HEK293 (cell line): ENCODE data around the gene KRT14.
"Not testable (repeated sequence)": the region's sequence is repeated elsewhere in the genome, so short reads cannot be mapped to it uniquely, and the experiment has no call there.

Experiments used
- CTCF ChIA-PET: fragments of 350-600 bp; formaldehyde crosslinking; extraction: SDS; loops from one replicate; lab custom pipeline; 2021; ENCODE audit warnings: antibody characterized with exemption; lab: Yijun Ruan, JAX
- POLR2A ChIA-PET: fragments of 300-600 bp; formaldehyde crosslinking; extraction: SDS; loops from one replicate; lab custom pipeline; 2020; ENCODE audit warnings: antibody characterized with exemption, inconsistent platforms; lab: Yijun Ruan, JAX
- H3K27ac ChIP-seq: fragments of 200-500 bp; sonication (Bioruptor generic); 2 replicates; pipeline ENCODE4 v1.5.1; 2014; ENCODE audit warnings: low read depth, low read length, control low read depth, inconsistent platforms; ENCODE audit errors: extremely low read depth
- H3K36me3 ChIP-seq, 2 experiments: fragments of 200-500 bp in 1 of 2; sonication (Bioruptor generic) in 1 of 2; 1 replicate in 1 of 2; 2 replicates in 1 of 2; pipeline ENCODE4 v1.5.1; 2014 to 2017; ENCODE audit warnings: inconsistent platforms in 2 of 2, low read length in 2 of 2; ENCODE audit not compliant: control insufficient read depth in 2 of 2, insufficient read depth in 1 of 2
- H3K4me1 ChIP-seq: fragments of 200-500 bp; sonication (Bioruptor generic); 2 replicates; pipeline ENCODE4 v1.5.1; 2014; ENCODE audit warnings: mild to moderate bottlenecking, low read length, inconsistent platforms; ENCODE audit not compliant: control insufficient read depth, insufficient read depth
- H3K4me3 ChIP-seq: 2 replicates; pipeline ENCODE4 v1.5.1; 2011; ENCODE audit warnings: low read depth, mild to moderate bottlenecking, control low read depth, low read length, moderate library complexity
- H3K9me3 ChIP-seq: fragments of 200-500 bp; sonication (Bioruptor generic); 2 replicates; pipeline ENCODE4 v1.5.1; 2014; ENCODE audit warnings: low read depth, low read length, inconsistent platforms; ENCODE audit not compliant: control insufficient read depth, insufficient read depth
- PRDM6 ChIP-seq: fragments of 450-650 bp; formaldehyde crosslinking; IDR thresholded peaks from 2 replicates; pipeline ENCODE4 v1.5.1; 2017; ENCODE audit warnings: missing biosample characterization, missing genetic modification characterization
- ZBTB1 ChIP-seq: fragments of 450-650 bp; formaldehyde crosslinking; IDR thresholded peaks from 2 replicates; pipeline ENCODE4 v1.5.1; 2016; ENCODE audit warnings: missing biosample characterization, missing genetic modification characterization
- ZBTB48 ChIP-seq: fragments of 450-650 bp; formaldehyde crosslinking; IDR thresholded peaks from 2 replicates; pipeline ENCODE4 v1.5.1; 2016; ENCODE audit warnings: missing biosample characterization, missing genetic modification characterization
- ZFHX2 ChIP-seq: fragments of 450-650 bp; formaldehyde crosslinking; conservative IDR thresholded peaks from 2 replicates; pipeline ENCODE4 v1.5.1; 2016; ENCODE audit warnings: missing biosample characterization, missing genetic modification characterization
- ZNF114 ChIP-seq: fragments of 450-650 bp; formaldehyde crosslinking; IDR thresholded peaks from 2 replicates; pipeline ENCODE4 v1.5.0; 2017; ENCODE audit warnings: missing biosample characterization, missing genetic modification characterization
- ZNF121 ChIP-seq: fragments of 450-650 bp; formaldehyde crosslinking; IDR thresholded peaks from 2 replicates; pipeline ENCODE4 v1.5.1; 2016; ENCODE audit warnings: missing biosample characterization, missing genetic modification characterization
- ZNF148 ChIP-seq: fragments of 450-650 bp; formaldehyde crosslinking; IDR thresholded peaks from 2 replicates; pipeline ENCODE4 v1.5.0; 2017; ENCODE audit warnings: missing biosample characterization, missing genetic modification characterization, borderline replicate concordance
- ZNF221 ChIP-seq: fragments of 450-650 bp; formaldehyde crosslinking; IDR thresholded peaks from 2 replicates; pipeline ENCODE4 v1.5.1; 2017; ENCODE audit warnings: missing biosample characterization, missing genetic modification characterization, borderline replicate concordance
- ZNF24 ChIP-seq: fragments of 450-650 bp; formaldehyde crosslinking; IDR thresholded peaks from 2 replicates; pipeline ENCODE4 v1.5.1; 2016; ENCODE audit warnings: missing biosample characterization, missing genetic modification characterization
- ZNF292 ChIP-seq: fragments of 450-650 bp; formaldehyde crosslinking; IDR thresholded peaks from 2 replicates; pipeline ENCODE4 v1.5.1; 2016; ENCODE audit warnings: low read depth, missing biosample characterization, missing genetic modification characterization, borderline replicate concordance
- ZNF311 ChIP-seq: fragments of 450-650 bp; formaldehyde crosslinking; IDR thresholded peaks from 2 replicates; pipeline ENCODE4 v1.5.1; 2017; ENCODE audit warnings: missing biosample characterization, missing genetic modification characterization, borderline replicate concordance
- ZNF362 ChIP-seq: fragments of 450-650 bp; formaldehyde crosslinking; IDR thresholded peaks from 2 replicates; pipeline ENCODE4 v1.5.1; 2016; ENCODE audit warnings: missing biosample characterization, missing genetic modification characterization
- ZNF37A ChIP-seq: fragments of 450-650 bp; IDR thresholded peaks from 2 replicates; pipeline ENCODE4 v1.5.1; 2018; ENCODE audit warnings: missing biosample characterization, missing genetic modification characterization
- ZNF513 ChIP-seq: fragments of 450-650 bp; IDR thresholded peaks from 2 replicates; pipeline ENCODE4 v1.5.1; 2018; ENCODE audit warnings: missing biosample characterization, missing genetic modification characterization
- ZNF561 ChIP-seq: fragments of 450-650 bp; IDR thresholded peaks from 2 replicates; pipeline ENCODE4 v1.5.1; 2018; ENCODE audit warnings: missing biosample characterization, missing genetic modification characterization, borderline replicate concordance
- ZNF585B ChIP-seq: fragments of 450-650 bp; formaldehyde crosslinking; IDR thresholded peaks from 2 replicates; pipeline ENCODE4 v1.5.1; 2016; ENCODE audit warnings: missing biosample characterization, missing genetic modification characterization
- ZNF600 ChIP-seq: fragments of 450-650 bp; formaldehyde crosslinking; IDR thresholded peaks from 2 replicates; pipeline ENCODE4 v1.5.1; 2016; ENCODE audit warnings: missing biosample characterization, missing genetic modification characterization
- ZNF645 ChIP-seq: fragments of 450-650 bp; formaldehyde crosslinking; IDR thresholded peaks from 2 replicates; pipeline ENCODE4; 2016; ENCODE audit warnings: missing biosample characterization, missing genetic modification characterization
- ZSCAN23 ChIP-seq: fragments of 450-650 bp; formaldehyde crosslinking; IDR thresholded peaks from 2 replicates; pipeline ENCODE4 v1.5.1; 2016; ENCODE audit warnings: missing biosample characterization, missing genetic modification characterization

KRT14 gene

GRCh38 chr17:41622340-41623183 lies 35.9 kb upstream of the KRT14 start:
- not testable (repeated sequence) for H3K27ac ChIP-seq, H3K36me3 ChIP-seq
- CTCF ChIA-PET, result interaction anchor here (0.6 to 1.2 kb wide), 4 partner anchors 26 to 114 kb away, joined by 3 to 6 read pairs (median 4); no protein-coding TSS in a partner anchor
- 0 out of 2 replicates have a peak, but pooled peaks have one; percentile 15 for TF ChIP-seq ZFHX2 (tag by site-specific recombination)
- TF ChIP-seq, all 188 proteins: peak for 1; not testable (repeated sequence) for 187
- not testable (repeated sequence) for H3K4me1 ChIP-seq, H3K9me3 ChIP-seq
- peak overlapping the region; percentile 18 for H3K4me3 ChIP-seq
- POLR2A ChIA-PET, result interaction anchor here (2.8 kb wide), 1 partner anchor 66 kb away, joined by 19 read pairs; the partner anchor contains the start of gene EIF1

- CTCF ChIA-PET, result interaction anchor here (0.6 to 0.7 kb wide), 2 partner anchors 41 to 114 kb away, joined by 3 to 4 read pairs; no protein-coding TSS in a partner anchor
Observed at GRCh38 chr17:41621916-41622315, 35.2 kb upstream of the KRT14 start.

GRCh38 chr17:41621435-41621817 lies 34.7 kb upstream of the KRT14 start:
- H3K4me3 ChIP-seq, H3K27ac ChIP-seq, POLR2A ChIA-PET, H3K9me3 ChIP-seq, H3K4me1 ChIP-seq, H3K36me3 ChIP-seq: not testable (repeated sequence)
- CTCF ChIA-PET, result interaction anchor here (0.9 to 1.9 kb wide), 2 partner anchors 25 to 27 kb away, joined by 3 to 9 read pairs; no protein-coding TSS in a partner anchor

More at GRCh38 chr17:41621916-41622315, 35.2 kb upstream of the KRT14 start:
- peaks cover 2% of the 10 kb centered on the region; the same call in 1 of the 2 replicates for H3K4me1 ChIP-seq
- H3K36me3 ChIP-seq, result no peaks in the 10 kb centered on the region
- no peak overlapping the region for H3K27ac ChIP-seq
- no peaks in the 10 kb centered on the region for H3K9me3 ChIP-seq
- H3K4me3 ChIP-seq, result no peak overlapping the region
- no peak for TF ChIP-seq ZNF292 (tag by site-specific recombination)
- no peak for TF ChIP-seq ZNF585B (tag by site-specific recombination)
- no peak for TF ChIP-seq ZNF362 (tag by site-specific recombination)
- TF ChIP-seq ZNF24, result no peak
- no peak for TF ChIP-seq ZNF645 (tag by site-specific recombination)
- no peak for TF ChIP-seq ZNF37A (tag by site-specific recombination)
- TF ChIP-seq ZNF148, result no peak
- no peak for TF ChIP-seq ZNF221 (tag by site-specific recombination)
- no peak for TF ChIP-seq ZSCAN23 (tag by site-specific recombination)
- no peak for TF ChIP-seq ZNF121
- no peak for TF ChIP-seq ZNF600 (tag by site-specific recombination)
- no peak for TF ChIP-seq ZNF561 (tag by site-specific recombination)
- no peak for TF ChIP-seq ZNF311 (tag by site-specific recombination)
- no peak for TF ChIP-seq ZNF513 (tag by site-specific recombination)
- no peak for TF ChIP-seq ZBTB48 (tag by site-specific recombination)
- TF ChIP-seq ZBTB1 (tag by site-specific recombination), result no peak
- no peak for TF ChIP-seq PRDM6 (tag by site-specific recombination)
- TF ChIP-seq ZNF114, result no peak
- TF ChIP-seq, all 188 proteins: peak for 0
- POLR2A ChIA-PET, result no interaction called here
